HG02759 (cell line): ENCODE data around the gene SMC6.

ENCODE experiments used
- ATAC-seq: cut with Tn5 transposase; IDR thresholded peaks from one replicate; pipeline ENCODE4 v1.9.1; 2021; ENCODE audit warnings: mild to moderate bottlenecking, moderate library complexity; ENCODE audit not compliant: unreplicated experiment

SMC6 gene

GRCh38 chr2:17652681-17653394 lies 100.8 kb downstream of the SMC6 start:
- no peak for ATAC-seq

DNA sequence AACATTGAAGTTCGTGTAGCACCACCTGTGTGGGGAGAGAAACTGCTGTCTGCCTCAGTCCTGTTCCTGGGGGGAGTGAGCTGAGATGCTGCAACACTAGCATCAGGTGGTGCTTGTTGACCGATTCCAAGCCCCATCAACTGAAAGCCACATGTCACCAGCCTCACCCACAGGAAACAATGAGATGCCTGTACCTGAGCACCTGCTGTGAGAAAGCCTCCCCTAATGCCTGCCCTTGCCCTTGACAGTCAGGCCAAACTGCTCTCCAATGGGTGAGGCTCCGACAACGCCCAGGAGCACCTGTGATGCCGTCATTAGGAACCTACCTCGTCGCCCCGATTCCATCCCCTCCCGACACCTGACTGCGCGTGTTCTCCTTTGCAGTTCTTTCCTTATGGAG lies 104.6 kb downstream of the SMC6 start:
- ATAC-seq = no peak

GRCh38 chr2:17648581-17648980 lies 105.0 kb downstream of the SMC6 start:
- no peak for ATAC-seq

DNA sequence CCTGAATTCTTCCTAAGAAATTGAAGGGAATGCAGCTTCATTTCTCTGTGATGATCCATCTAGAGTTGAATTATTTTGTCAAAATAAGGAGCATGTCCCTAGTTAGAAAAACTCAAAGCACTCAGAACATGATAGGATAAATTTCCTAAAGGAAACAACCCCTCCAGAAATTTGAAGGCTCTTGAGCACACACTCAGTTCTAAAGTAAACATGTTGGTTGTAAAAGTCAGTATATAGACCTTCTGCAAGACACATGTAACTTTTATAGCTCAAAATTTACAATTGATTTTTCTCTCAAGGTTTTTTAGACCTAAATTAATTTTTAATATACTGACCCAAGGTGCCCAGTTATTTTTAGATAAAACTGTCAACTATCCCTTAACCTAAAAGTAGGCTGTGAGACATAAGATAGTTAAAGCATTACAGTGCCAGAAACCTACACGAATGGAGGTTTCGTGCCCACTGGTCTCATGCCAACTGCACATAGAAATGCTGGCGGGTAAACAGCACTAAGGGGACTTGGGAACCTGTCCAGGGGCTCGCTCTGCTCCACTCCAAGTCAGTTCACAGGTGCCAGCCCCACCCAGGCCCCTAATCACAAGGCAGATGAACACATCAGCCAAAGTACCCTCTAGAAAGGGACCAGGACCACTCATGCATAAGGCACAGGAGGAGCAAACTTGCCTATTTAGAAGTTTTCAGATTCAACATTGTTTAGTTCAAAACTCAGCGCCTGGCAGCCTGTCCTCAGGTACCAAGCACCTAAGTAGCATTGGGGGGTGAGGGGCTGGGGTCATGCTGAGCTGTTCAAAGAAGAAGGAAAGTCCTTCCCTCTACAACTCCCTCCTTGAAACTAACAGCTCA lies 106.5 kb downstream of the SMC6 start:
- ATAC-seq = no peak

- ATAC-seq = peak; percentile 84
Observed at GRCh38 chr2:17646081-17646554, 107.5 kb downstream of the SMC6 start.

- no peak for ATAC-seq
Observed at GRCh38 chr2:17644997-17645720, 108.5 kb downstream of the SMC6 start.

- no peak for ATAC-seq
Observed at GRCh38 chr2:17643031-17643615, 110.5 kb downstream of the SMC6 start.

DNA sequence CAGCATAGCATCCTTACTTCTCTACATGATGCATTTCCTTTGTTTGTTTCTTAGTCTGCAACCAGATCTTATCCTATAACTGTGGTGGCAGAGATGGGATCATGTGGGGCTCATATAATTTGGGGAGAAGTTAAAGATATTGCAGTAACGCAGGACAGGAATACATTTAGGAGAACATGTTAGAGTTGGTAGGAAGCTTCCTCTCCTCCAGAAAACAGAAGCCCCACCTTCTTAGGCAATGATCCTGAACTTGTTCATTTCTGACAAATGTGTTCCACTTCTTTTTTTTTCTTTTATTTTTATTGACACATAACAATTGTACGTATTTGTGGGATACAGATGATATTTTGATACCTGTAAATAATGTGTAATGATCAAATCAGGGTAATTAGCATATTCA lies 113.2 kb downstream of the SMC6 start:
- no peak for ATAC-seq

GRCh38 chr2:17638196-17638743 lies 115.3 kb downstream of the SMC6 start:
- ATAC-seq = no peak

DNA sequence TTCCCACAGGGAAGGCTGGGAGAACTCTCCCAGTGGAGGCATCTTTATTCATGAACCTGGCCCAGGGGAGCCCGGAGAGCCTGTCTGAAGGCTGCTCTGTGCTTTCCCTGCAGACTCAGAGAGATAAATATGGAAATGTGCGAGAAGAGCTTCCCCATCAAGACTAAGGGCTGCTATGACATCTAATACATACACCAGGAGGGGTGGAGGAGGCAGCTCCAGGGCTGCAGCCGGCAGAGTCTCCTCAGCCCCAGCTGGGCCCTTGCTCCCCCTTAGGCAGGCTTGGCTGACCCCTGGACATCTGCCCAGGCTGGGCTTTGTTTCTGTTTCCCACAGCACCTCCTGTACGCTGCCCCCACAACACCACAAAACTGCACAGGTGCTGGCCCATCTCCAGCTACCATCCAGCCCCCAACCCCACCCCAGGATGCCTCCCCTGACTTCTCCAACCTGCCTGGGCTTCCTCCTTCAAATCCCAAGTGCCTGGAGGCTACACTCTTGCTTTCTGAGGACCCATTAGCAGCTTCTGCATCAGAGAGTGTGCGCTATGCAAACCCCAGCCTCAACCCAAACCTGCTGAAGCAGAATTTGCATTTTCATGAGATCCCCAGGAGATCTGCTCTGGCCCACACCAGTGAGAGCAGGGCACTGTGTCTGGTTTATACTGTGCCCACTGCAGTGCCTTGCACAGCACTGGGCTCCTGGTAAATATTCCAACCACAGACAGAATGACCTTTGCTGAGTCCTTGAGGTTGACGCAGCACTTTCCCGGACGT lies 116.3 kb downstream of the SMC6 start:
- no peak for ATAC-seq

DNA sequence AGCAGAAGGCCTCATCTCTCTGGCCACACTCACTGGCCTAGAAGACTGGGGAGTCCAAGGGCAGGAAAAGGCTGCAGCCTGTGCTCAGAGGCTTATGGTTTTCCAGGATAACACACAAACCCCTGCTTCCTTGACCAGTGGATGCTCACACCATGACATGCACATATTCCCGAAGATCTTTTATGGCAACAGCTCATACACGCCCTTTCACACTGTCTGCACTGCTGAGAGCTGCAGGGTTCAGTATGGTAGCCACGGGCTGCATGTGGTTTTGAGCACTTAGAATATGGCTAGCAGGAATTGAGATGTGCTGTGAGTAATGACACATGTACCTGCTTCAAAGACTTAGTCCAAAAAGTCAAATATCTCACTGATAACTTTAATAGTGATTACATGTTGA lies 117.4 kb downstream of the SMC6 start:
- ATAC-seq = no peak

DNA sequence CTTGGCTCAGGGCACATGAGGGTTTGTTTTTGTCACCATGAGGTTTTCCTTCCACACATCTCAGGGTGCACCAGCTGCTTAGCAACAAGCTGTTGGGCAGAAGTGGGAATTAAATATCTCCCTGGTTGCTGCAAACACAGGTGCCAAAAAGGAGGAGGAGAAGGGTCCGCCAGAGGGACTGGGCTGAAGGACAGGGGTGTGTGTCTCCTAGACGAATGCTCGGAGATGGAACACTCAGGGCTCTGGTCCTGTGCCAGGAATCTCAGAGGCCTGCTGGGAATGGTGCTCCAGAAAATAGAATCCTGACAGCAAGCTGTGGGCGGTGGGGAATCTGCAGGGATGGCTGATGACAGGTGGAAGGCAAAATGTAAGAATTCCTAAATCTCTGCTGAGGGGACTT lies 118.6 kb downstream of the SMC6 start:
- no peak for ATAC-seq

- no peak for ATAC-seq
Observed at GRCh38 chr2:17630089-17630488, 123.5 kb downstream of the SMC6 start.

- peak; percentile 51 for ATAC-seq
Observed at GRCh38 chr2:17628349-17629261, 125.0 kb downstream of the SMC6 start.

DNA sequence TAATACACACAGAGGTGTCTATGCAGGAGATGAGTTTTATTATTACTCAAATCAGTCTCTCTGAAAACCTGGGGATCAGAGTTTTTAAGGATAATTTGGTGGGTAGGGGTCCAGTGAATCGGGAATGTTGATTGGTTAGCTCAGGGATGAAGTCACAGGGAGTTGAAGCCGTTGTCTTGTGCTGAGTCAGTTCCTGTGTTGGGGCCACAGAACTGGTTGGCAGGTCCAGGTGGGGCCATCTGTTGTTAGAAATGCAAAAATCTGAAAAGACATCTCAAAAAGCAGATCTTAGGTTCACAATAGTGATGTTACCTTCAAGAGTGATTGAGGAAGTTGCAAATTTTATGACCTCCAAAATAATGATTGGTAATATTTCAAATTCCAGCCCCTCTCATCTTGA lies 126.2 kb downstream of the SMC6 start:
- ATAC-seq = no peak

GRCh38 chr2:17626986-17627385 lies 126.6 kb downstream of the SMC6 start:
- no peak for ATAC-seq

- ATAC-seq = no peak
Observed at GRCh38 chr2:17625446-17625845, 128.2 kb downstream of the SMC6 start.

GRCh38 chr2:17621781-17622180 lies 131.8 kb downstream of the SMC6 start:
- ATAC-seq = no peak

GRCh38 chr2:17620841-17621240 lies 132.8 kb downstream of the SMC6 start:
- no peak for ATAC-seq
